Subcutaneous abdominal adipose tissue (tissue), 5 donors: ENCODE measurements around the gene PARK7.
"Not testable (repeated sequence)": the region's sequence is repeated elsewhere in the genome, so short reads cannot be mapped to it uniquely, and the experiment has no call there.

Source experiments
- H3K27ac ChIP-seq: one replicate; pipeline ENCODE4 v1.7.0; 2013; ENCODE audit warnings: low read depth, mild to moderate bottlenecking, inconsistent platforms, low read length, moderate library complexity
- H3K27me3 ChIP-seq, 5 donors: one replicate each; pipeline ENCODE4 v1.7.0; 2013; ENCODE audit warnings: low read length in 5 of 5, inconsistent platforms in 1 of 5; ENCODE audit not compliant: control insufficient read depth in 5 of 5, insufficient read depth in 4 of 5
- H3K36me3 ChIP-seq, 5 donors: one replicate each; pipeline ENCODE4 v1.7.0; 2013; ENCODE audit warnings: low read length in 5 of 5; ENCODE audit not compliant: control insufficient read depth in 5 of 5, insufficient read depth in 5 of 5
- H3K4me1 ChIP-seq, 5 donors: one replicate each; pipeline ENCODE4 v1.7.0; 2013; ENCODE audit warnings: low read length in 5 of 5, mild to moderate bottlenecking in 3 of 5, moderate library complexity in 1 of 5; ENCODE audit not compliant: control insufficient read depth in 5 of 5, insufficient read depth in 5 of 5
- H3K4me3 ChIP-seq, 5 donors: one replicate each; pipeline ENCODE4 v1.7.0; 2013; ENCODE audit warnings: low read length in 5 of 5, low read depth in 1 of 5
- H3K9ac ChIP-seq, 5 donors: one replicate each; pipeline ENCODE4 v1.7.0; 2013; ENCODE audit warnings: low read length in 5 of 5, mild to moderate bottlenecking in 4 of 5, moderate library complexity in 3 of 5
- H3K9me3 ChIP-seq, 5 donors: one replicate each; pipeline ENCODE4 v1.7.0; 2013; ENCODE audit warnings: low read length in 5 of 5; ENCODE audit not compliant: control insufficient read depth in 5 of 5
- donor health status: healthy.
- donor health status: healthy.
- donor health status: healthy.
- donor health status: healthy.
- donor health status: healthy.

Gene PARK7

DNA sequence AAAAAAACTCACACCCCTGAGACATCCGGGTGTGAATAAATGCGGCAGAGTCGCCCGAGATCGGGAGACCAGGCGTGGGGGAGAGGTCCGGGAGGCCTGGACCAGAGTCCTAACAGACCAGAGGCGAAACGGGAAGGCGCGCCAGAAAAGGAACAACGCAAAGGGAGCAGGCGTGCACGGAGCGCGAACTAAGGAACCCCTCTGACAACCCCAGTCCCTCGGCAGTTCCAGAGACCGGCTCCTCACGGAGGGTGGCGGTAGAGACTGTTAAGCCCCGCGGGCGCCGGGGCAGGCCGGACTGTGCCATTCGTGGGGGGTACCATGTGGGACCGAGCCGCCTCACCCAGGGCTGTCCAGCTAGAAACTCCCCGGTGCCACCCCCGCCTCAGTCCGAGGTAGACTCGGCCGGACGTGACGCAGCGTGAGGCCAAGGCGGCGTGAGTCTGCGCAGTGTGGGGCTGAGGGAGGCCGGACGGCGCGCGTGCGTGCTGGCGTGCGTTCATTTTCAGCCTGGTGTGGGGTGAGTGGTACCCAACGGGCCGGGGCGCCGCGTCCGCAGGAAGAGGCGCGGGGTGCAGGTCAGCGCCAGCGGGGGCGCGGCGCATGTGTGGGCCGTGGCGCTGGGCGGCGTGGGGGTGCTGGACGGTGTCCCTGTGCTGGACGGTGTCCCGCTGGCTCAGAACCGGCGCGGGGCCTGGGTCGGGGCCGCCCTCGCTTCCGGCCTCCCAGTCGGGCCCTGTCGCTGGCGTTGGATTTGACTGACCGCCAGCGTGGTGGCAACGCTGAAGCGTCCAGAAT is at the start of gene PARK7:
PARK7 (plus strand) TSS at position 496 of the 798 bp plus-strand sequence. CDS start 1,075 bp downstream, outside the sequence.
- Histone ChIP-seq H3K27ac (peak within 1 kb of the TSS; percentile 99), H3K4me1 (peaks cover 3 to 34% (median 21%) of the 10 kb centered on the region in 5 donors), H3K4me3 (peak within 1 kb of the TSS; percentile 78 to 84 (median 83)), H3K9ac (peak within 1 kb of the TSS; percentile 90 to 95 (median 92)), H3K9me3 (no peaks in the 10 kb centered on the region), H3K36me3 (peaks cover 7 to 34% (median 27%) of the 10 kb centered on the region in 5 donors), H3K27me3 (no peaks in the 10 kb centered on the region)

DNA sequence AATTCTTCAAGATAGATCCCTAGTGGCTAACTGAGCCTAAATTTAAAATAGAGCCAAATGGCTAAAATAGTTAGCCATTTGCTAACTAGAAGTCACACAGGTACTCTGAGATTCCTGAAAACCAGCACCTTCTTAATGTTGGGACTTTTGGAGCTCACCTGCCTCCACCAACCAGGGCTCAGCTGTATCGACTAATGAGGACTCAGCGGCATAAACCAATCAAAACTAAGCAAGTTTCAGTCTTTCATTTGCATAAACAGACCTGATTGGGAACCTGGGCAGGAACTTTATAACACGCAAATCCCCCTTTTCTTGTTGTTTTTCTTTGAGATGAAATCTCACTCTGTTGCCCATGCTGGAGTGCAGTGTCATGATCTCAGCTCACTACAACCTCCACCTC is 49.4 kb upstream of the PARK7 start:
- H3K36me3 ChIP-seq: no peaks in the 10 kb centered on the region
- H3K27ac ChIP-seq: no peak overlapping the region
- peaks cover 0 to 3% (median 0%) of the 10 kb centered on the region in 5 donors for H3K27me3 ChIP-seq
- no peak overlapping the region for H3K4me3 ChIP-seq
- peaks cover 0 to 4% (median 0%) of the 10 kb centered on the region in 5 donors for H3K4me1 ChIP-seq
- no peak overlapping the region for H3K9ac ChIP-seq
- no peaks in the 10 kb centered on the region for H3K9me3 ChIP-seq

DNA sequence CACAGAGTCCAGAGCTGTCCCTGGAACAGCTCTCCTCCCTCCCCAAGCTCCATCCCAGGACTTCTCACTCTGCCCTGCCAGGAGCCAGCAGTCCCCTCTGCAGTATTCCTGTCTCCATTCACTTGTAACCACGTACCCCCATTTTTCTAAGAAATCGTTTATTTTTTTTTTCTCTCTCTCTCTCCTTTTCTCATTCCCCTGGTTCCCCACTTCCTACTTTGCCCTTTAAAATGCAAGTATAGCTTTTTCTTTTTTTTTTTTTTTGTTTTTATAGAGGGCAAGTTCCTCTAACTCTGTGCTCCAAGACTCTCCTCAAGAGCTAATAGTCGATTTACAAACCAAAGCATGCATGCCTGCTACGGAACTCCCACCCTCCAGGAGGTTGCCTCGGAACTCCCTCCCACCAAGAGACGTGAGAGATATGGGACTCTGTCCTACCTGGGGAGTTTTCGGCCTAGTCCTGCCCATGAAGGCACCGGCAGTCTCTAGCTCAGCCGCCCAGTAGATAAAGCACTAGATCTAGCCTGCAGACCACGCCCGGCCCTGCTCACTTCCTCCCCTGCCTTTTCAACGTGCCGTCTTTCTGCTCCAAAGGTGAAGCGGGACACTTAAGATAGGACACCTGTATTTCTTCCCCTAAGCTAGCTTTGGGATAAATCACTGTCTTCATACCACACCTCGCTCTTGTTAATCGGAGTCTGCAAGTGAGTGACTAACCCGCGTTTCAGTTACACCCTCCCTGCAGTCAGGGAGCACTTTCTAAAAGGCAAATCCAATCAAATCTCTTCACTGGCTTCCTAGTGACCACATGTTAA is 48.6 kb upstream of the PARK7 start:
- Histone ChIP-seq H3K27me3 (peaks cover 0 to 3% (median 0%) of the 10 kb centered on the region in 5 donors), H3K4me3 (peak overlapping the region in 1 of 5 donors; percentile 39), H3K27ac (no peak overlapping the region), H3K36me3 (no peaks in the 10 kb centered on the region), H3K4me1 (peaks cover 0 to 4% (median 0%) of the 10 kb centered on the region in 5 donors), H3K9ac (no peak overlapping the region), H3K9me3 (no peaks in the 10 kb centered on the region)

DNA sequence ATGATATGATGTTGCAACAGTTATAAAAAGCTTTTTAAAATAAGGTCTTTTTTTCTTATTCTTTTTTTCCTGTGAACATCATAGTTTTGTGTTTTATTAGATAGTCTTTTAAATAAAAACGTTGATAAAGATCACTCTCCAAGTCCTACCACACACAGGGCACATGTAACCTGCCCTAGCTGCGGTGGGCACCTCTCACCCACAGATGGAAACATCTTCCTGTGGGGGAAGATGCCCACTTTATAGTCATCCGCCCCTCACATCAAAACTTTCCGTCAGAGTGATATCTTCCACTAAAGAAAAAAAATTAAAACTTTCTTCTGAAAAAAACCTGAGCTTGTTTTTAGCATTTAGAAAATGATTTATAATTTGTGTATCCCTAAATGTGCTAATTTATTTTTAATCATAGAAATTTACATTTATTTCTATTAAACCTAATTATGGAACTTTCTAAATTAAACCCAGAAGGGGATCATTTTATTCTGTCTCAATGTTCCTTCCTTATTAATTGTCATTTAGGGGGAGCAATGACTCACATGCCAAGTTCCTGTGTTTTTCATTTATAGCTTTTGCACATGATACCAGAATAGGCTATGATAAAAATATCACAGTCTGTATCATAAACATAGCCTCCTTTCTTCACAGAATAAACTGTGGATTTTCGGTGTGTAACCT is 45.5 kb upstream of the PARK7 start:
- peaks cover 0 to 5% (median 0%) of the 10 kb centered on the region in 5 donors for H3K27me3 ChIP-seq

DNA sequence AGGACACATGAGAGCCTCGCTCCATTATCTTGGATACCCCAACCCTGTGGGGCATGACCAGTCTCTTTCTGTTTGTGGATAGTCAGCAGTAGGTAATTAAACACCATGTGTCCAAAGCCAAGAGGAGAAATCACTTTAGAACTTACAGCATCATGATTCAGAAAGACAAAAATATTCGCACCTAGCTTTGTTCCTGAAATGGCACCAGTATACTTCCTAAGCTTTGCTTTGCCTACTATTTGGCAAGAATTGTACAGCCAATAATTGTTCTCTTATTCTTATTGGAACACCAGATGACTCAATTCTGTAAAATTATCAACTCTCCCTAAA is 45.0 kb upstream of the PARK7 start:
- Histone ChIP-seq H3K9me3 (no peaks in the 10 kb centered on the region), H3K27ac (no peak overlapping the region), H3K9ac (no peak overlapping the region), H3K36me3 (no peaks in the 10 kb centered on the region), H3K4me1 (peaks cover 0 to 4% (median 0%) of the 10 kb centered on the region in 5 donors), H3K27me3 (peaks cover 0 to 5% (median 0%) of the 10 kb centered on the region in 5 donors), H3K4me3 (no peak overlapping the region)

More for the DNA sequence above, 45.5 kb upstream of the PARK7 start:
- Histone ChIP-seq H3K36me3 (no peaks in the 10 kb centered on the region), H3K4me3 (no peak overlapping the region), H3K9me3 (no peaks in the 10 kb centered on the region), H3K9ac (no peak overlapping the region), H3K27ac (no peak overlapping the region), H3K4me1 (peaks cover 0 to 4% (median 0%) of the 10 kb centered on the region in 5 donors)

DNA sequence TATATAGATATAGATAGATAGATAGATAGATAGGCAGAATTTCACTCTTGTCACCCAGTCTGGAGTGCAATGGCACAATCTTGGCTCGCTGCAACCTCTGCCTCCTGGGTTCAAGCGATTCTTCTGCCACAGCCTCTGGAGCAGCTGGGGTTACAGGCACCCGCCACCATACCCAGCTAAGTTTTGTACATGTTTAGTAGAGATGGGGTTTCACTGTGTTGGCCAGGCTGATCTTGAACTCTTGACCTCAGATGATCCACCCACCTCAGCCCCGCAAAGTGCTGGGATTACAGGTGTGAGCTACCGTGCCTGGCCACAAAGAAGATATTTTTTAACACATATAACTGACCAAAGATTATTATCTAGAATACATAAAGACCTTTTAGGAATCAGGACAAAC is 43.5 kb upstream of the PARK7 start:
- H3K27ac ChIP-seq, H3K27me3 ChIP-seq, H3K4me3 ChIP-seq, H3K9me3 ChIP-seq, H3K36me3 ChIP-seq, H3K9ac ChIP-seq, H3K4me1 ChIP-seq: not testable (repeated sequence)

DNA sequence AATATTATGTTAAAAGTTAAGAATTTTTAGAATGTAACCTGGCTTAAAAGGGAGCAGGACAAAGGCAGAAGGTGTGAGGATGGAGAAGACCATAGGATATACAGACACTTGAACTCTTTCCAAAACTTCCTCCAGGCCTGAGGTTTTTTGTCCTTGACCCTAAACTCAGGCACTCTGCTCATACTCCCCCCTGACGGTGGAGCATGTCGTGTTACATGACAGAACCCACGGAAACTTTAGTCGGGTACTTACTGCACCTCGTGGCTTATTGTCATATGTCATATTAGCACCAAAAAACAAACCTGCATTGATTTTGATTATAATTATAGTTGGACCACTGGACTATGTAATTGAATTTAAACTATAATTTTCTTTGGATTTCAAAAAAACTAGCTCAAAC is 41.6 kb upstream of the PARK7 start:
- no peak overlapping the region for H3K4me3 ChIP-seq

DNA sequence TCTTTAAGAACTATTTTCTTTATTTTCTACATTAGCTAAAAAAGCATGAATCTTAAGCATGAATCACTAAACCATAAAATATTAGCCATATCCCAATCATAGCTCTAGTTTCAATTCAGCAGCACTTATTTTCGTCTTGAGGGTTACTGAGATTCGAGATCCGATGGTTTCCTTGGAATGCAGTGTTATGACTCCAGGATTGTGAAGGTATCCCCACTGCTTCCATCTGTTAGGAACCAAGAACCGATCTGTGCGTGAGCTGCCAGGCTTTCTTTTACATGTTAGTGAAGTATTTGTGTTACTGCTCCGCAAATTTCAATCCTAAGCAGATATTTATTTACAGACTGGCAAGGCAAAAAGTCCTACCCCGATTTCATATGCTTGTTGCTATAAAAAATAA is 39.7 kb upstream of the PARK7 start:
- Histone ChIP-seq H3K4me3 (no peak overlapping the region), H3K27me3 (peaks cover 0 to 6% (median 0%) of the 10 kb centered on the region in 5 donors), H3K4me1 (no peaks in the 10 kb centered on the region), H3K36me3 (no peaks in the 10 kb centered on the region), H3K9ac (no peak overlapping the region), H3K9me3 (no peaks in the 10 kb centered on the region), H3K27ac (no peak overlapping the region)

More for the DNA sequence above, 41.6 kb upstream of the PARK7 start:
- Histone ChIP-seq H3K9ac (no peak overlapping the region), H3K27me3 (peaks cover 0 to 2% (median 0%) of the 10 kb centered on the region in 5 donors), H3K9me3 (no peaks in the 10 kb centered on the region), H3K36me3 (no peaks in the 10 kb centered on the region), H3K4me1 (peaks cover 0 to 4% (median 0%) of the 10 kb centered on the region in 5 donors), H3K27ac (no peak overlapping the region)

DNA sequence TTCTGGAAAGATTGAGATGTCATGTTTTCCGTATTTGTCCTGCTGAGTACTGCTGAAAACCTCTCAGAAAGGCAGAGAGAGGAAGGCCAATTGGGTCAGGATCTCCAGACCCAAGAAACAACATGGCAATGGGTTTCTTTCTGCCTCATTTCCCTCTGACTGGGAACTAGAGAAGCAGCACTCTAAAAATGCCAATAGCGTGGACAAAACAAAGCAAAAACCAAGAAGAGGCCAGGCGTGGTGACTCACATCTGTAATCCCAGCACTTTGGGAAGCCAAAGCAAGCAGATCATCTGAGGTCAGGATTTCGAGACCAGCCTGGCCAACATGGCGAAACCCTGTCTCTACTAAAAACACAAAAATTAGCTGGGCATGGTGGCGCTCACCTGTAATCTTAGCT is 39.2 kb upstream of the PARK7 start:
- Histone ChIP-seq H3K27ac (no peak overlapping the region), H3K9ac (no peak overlapping the region), H3K4me3 (no peak overlapping the region), H3K9me3 (no peaks in the 10 kb centered on the region), H3K4me1 (no peaks in the 10 kb centered on the region), H3K27me3 (peaks cover 0 to 6% (median 0%) of the 10 kb centered on the region in 5 donors), H3K36me3 (no peaks in the 10 kb centered on the region)
